GM19239 (cell line): ENCODE data around the gene ELAC2.
A peak's percentile ranks its signal among the peaks of the same experiment; 100 is the strongest.

ENCODE experiments used
- DNase-seq: peaks from one replicate; pipeline ENCODE4 v3.0.0; 2011; ENCODE audit warnings: low spot score; ENCODE audit not compliant: insufficient read length
- FAIRE-seq: peaks from 2 replicates; lab custom pipeline; 2011; peaks lifted over from hg19 to GRCh38; lab: Jason Lieb, UNC

Gene ELAC2, protein sequence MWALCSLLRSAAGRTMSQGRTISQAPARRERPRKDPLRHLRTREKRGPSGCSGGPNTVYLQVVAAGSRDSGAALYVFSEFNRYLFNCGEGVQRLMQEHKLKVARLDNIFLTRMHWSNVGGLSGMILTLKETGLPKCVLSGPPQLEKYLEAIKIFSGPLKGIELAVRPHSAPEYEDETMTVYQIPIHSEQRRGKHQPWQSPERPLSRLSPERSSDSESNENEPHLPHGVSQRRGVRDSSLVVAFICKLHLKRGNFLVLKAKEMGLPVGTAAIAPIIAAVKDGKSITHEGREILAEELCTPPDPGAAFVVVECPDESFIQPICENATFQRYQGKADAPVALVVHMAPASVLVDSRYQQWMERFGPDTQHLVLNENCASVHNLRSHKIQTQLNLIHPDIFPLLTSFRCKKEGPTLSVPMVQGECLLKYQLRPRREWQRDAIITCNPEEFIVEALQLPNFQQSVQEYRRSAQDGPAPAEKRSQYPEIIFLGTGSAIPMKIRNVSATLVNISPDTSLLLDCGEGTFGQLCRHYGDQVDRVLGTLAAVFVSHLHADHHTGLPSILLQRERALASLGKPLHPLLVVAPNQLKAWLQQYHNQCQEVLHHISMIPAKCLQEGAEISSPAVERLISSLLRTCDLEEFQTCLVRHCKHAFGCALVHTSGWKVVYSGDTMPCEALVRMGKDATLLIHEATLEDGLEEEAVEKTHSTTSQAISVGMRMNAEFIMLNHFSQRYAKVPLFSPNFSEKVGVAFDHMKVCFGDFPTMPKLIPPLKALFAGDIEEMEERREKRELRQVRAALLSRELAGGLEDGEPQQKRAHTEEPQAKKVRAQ

DNA sequence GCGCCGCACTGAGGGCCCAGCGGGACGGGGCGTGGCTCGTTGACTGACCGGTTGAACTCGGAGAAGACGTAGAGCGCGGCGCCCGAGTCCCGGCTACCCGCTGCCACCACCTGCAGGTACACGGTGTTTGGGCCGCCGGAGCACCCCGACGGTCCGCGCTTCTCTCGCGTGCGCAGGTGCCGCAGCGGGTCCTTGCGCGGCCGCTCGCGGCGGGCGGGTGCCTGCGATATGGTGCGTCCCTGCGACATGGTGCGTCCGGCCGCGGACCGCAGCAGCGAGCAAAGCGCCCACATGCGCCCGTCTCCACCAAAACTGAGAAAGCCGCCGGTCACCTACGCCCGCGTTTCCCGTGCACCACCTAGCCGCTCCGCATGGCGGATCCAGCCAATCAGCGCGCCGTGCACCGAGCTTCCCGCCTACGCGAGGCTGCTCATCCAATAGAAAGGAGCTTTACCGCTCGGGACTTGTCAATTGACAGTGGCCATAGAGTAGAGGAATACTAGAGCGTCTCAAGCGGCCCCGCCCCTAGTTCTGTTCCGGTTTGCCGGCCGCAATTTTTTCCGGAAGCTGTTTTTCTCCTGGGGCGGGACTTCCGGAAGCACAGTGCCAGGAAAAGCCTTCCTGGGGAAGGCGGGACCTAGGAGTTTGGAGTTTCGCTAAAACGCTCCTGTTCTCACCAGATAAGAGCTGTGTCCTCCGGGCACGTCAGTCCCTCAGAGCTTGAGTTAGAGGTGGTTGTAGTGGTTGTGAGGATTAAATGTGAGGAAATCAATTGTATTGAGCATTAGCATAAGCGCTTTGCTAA is at the start of gene ELAC2:
Gene ELAC2 (minus strand): TSS at position 373 of the 805 bp plus-strand sequence. CDS start 80 bp downstream, at position 293.
- peak; percentile 94 for FAIRE-seq
- peak; percentile 82 for DNase-seq

DNA sequence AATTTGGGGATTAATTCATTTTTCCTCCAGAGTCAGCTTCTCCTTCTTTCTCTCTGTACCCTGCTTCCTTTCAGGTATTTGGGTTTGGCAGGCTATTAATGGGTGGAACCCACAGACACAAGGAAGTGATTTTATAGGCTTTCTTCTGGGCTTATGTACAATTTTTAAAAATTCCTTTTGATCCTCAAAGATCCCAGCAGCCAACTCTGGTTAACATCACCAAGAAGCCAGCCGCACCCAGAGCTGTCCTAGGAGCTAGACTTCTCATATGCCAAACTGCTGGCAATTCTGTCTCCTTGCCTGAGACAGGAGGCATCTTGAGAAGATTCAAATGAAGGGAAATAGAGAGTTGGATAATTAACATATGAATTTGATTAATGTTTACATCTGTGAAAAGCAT is 47.2 kb upstream of the ELAC2 start:
- no peak for FAIRE-seq

DNA sequence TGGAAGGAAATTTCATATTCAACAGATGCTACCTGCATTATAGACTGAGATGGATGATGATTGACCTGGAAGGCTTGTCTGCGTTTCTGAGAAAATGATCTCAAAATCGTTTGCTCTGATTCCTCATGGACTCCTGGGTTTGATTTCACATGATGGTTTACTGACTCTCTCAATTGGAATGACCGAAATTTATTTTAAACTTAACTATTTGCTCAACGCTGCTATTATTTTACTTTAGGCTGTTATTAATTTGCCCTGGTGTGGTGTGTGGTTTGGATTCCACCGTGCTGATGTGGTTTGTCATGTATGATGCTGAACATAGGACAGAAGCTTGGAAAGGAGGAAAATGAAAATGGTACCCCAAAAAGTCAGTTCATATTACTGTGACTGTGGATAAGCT is 37.3 kb upstream of the ELAC2 start:
- DNase-seq (no peak), FAIRE-seq (no peak)

More for the DNA sequence above, 47.2 kb upstream of the ELAC2 start:
- DNase-seq, result no peak

DNA sequence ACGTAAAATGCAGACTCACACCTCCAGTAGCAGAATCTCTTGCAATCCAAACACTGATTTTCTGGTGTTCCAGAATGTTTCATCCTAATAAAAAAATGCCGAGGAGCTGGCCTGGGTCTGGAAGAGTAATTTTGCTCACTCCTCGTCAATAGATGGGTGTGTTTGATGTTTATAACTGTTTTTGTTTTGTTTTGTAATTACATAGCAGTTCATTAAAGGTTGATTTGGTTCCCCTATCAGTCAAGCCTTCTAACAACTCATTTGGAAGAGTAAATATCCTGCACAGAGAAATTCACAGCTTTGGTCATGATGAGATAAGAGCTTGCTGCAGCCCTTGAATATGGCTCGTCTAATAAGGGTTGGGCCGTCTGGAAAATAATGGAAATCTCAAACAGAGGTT is 36.8 kb upstream of the ELAC2 start:
- FAIRE-seq (no peak), DNase-seq (no peak)

DNA sequence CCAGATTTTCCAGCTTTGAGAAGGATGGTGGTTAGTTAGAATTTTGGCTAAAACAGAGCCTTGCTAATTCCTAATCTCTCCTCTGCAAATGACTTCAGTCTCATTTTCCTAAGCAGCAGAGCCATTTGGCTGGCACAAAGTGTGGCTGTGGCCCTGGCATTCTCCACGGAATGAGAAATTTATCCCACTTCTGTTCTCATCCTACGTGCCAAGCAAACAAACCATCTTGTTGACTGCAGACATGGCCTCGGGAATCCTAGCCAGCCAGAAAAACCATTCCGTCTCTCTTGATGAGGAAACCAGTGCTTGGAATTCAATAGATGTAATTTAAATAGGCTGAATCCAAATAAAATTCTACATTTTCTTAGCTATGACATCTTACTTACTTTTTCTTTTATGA is 34.1 kb upstream of the ELAC2 start:
- DNase-seq, result no peak
- no peak for FAIRE-seq

DNA sequence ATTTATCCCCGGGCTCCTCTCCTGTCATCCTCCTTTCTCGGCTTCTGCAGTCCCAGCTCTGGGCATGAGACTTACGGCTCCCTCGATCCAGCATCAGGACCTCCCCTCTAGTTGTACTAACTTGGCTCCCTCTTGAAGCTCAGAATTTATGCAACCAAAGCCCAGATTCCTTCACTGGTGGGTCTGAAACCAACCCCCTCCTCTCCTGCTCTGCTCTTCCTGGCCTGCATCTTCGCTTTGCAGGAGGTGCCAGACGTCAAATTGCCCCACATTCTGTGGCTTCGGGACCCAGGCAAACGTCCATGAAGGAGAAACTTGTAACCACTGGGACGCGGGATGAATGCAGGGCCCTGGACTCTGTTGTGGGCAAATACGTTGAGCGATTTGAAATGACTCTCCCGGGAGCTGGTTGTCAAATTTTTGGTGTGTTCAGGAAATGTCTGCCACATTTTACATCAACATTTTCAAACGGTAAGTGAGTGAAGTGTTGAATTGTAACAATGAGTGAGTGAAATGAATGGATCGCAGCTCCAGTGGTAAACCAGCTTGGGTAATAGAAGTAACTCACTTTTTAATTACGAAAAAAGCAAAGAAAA is 29.3 kb upstream of the ELAC2 start:
- no peak for FAIRE-seq
- DNase-seq, result no peak

DNA sequence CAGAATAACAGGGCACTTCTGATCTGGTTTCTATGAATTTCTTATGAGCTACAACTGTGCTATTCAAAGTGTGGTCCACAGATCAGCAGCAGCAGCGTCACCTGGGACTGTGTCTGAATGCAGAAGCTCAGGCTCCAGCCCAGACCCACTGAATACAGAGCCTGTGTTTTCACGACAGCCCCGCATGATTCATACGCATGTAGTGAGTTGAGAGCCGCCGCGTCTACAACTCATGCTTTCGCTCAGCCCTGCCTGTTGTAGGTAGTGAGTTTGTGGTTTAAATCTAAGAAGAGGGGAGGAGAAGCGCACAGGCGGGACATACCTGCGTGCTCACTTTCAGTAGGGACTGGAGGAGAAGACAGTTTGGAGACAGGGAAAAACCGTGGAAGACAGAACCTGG is 28.5 kb upstream of the ELAC2 start:
- DNase-seq (no peak), FAIRE-seq (no peak)

DNA sequence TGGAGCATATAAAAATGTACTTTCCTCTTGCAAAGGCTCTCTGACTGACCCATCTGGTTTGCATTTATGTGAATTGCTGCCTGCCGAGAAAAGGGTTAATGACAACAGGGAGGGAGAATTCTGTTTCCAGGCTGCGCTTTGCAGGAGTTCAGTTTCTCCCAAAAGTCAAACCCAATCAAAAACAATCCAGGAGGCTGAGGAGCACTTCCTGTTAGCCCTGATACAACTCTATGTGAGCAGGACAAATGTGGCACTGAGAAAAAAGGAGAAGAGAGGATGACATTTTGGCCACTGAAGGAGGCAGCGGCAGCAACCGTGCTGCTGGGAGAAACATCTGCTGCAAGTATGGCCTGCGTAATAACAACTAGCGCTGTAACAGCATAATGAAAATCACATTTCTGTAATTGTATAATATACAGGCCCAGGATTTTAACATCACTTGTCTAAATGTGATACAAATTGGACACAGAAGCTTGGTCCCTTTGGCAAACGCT is 26.8 kb upstream of the ELAC2 start:
- FAIRE-seq (no peak), DNase-seq (no peak)

DNA sequence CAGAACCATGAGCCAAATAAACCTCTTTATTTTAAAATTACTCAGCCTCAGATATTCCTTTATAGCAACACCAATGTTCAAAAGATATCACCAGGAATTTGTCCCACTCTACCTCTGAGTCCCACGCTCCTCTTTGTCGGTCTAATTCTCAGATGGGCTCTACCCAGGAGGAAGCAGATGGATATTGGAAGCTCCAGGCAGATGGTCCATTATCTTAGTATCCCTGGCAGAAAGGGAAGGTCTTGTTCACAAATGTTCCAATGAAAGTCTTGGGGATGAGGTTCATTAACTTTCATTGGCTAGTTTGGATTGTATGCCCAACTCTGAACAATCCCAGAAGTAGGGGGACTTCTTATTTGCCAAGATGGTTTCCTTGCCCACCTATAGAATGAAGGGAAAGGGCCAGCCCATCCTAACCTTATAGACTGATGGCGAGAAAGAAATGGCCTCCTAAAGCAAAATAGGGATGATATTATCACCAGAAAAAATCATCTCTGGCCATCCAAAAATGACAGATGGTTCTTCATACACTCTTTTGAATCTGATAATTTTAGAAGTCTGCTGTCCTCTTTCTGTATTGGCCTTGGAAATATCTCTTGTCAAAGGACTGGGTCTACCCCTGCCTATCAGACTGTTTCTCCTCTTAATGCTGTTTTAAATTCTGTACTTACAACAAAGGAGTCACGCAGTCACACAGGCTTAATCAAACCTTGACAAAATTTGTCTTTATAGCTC is 21.3 kb upstream of the ELAC2 start:
- FAIRE-seq (no peak), DNase-seq (no peak)

DNA sequence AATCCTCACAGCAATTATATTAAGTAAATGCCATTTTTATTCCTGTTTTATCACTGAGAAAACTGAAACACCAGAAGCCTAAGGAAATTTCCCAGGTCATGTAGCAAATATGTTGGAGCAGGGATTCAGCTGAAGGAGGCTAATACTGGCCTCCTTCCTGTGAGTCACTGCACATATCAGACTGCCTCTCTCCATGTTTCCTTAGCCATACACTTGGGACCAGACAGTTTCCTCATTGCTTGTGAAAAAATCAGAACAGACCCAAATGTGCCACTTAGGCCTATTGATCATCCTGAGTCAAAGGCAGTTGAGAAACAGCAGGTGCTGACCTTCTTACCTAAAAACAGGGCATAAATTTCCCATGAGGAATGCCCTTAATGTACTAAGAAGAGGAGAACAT is 18.9 kb upstream of the ELAC2 start:
- FAIRE-seq, result no peak
- DNase-seq, result no peak

DNA sequence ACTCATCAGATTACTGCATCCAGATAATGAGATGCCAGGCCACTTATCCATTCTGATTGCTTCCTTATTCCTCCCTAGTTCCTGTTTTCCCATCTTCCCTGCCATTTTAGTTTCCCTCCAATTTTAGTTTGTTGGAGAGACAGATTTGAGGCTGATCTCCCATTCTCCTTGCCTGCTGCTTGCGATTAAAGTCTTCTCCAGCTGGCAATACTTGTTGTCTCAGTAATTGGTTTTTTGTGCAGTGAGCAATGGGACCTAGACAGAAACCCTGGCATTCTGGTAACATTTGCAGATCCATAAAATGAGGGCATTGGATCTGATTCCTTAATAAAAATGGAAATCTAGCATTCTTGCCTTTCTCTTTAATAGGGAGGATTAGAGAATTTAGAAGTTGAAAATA is 17.6 kb upstream of the ELAC2 start:
- FAIRE-seq (no peak), DNase-seq (no peak)

DNA sequence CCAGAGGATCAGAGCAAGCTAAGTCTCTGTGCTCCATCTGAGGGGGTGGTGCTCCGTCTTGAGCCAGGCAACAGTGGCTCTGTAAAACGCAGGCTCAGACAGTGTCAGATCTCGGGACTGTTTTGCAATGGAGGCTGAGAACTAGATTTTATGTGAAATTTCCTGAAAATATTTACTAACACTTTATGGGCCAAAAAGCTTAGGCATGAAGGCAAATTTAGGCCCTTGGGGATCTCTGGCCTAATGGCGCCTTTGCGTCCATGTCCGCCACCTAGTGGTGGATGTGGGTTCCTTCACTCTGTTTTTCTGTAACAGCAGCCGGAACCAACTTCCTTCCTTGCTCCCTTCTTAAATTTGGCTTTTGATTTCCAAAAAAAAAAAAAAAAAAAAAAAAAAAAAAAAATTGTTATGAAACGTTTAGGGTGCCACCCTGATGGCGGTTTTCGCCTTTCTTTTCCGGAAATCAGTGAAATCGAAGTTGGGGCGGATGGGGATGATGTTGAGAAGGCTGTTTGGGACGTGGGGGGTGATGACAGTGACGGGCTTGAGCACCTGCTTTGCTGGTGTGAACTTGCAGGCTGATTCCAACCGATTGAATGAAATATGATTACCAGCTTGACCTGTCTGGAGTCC is 14.0 kb upstream of the ELAC2 start:
- FAIRE-seq, result peak; percentile 75
- peak; percentile 42 for DNase-seq

DNA sequence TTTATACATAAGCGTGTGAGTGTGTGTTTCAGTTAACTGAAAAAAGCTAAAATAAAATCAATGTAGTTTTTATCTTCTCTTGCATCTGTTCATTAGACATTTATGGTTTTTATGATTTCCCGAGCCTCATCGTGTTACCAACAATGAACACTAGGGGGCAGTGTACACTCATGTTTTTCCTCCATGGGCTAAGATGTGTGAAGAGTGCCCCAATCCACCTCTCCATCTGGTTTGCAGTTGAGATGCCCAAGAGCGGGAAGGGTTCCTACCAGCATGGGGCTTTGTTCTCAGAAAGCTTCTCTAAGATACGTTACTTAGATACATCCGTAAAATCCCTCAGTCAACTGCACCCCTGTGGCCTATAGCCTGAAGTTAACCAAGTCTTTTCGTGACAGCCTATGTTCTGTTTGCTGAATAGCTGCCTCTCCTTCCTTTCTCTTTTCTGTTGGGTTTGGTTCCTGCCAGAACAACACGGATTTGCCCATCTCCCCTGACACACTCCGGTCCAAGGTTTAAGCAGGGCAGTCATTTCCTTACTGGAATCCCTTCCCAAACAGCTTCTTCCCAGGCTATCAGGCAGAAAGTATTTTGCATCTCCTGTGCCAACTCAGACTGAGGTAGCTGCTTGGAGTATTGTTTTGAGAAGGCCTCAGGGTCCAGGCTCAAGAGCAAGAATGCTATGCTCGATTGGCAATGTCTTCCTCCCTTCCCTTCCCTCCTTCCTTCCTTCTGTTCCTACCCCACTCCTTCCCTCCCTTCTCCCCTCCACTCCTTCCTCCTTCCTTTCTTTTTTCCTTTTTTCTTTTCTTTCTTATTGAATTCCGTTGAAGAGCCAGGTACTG is 12.9 kb upstream of the ELAC2 start:
- FAIRE-seq, result peak; percentile 94
- DNase-seq, result peak; percentile 30

DNA sequence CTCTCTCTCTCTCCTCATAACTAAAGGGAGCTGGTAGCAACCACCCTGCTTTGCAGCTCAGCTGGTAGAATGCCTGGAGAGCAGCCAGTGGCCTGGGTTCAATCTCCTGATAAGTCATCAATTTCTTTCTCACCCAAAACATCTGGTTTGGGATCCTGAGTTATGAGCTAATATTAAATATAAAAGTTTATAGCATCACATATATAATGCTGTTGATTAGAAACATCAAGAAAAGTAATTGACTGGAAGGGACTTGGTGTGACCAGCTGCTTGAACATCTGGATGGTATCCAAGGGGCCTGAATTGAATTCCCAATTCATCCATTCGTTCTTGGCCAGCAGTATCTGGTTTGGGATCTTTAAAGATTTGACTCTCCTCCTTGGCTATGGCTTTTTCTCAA is 12.2 kb upstream of the ELAC2 start:
- FAIRE-seq (no peak), DNase-seq (no peak)

DNA sequence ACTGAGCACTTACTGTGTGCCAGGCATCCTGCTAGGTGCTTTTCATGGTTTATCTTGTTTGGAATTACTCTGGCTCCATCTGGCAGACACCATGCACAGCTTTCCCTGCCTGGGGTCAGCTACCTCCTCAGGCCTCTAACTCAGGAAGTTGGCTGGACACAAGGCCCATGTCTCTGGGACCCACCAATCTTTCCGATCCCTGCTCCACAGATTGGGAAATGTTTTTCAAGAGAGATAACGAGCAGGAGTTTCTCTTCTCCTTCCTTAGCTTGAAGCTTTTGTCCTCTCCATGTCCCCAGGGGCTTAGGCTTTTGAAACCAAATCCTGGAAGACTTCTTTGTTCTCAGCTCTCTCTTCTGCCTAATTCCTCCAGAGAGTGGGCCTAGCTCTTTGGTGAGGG is 11.5 kb upstream of the ELAC2 start:
- DNase-seq (no peak), FAIRE-seq (no peak)

DNA sequence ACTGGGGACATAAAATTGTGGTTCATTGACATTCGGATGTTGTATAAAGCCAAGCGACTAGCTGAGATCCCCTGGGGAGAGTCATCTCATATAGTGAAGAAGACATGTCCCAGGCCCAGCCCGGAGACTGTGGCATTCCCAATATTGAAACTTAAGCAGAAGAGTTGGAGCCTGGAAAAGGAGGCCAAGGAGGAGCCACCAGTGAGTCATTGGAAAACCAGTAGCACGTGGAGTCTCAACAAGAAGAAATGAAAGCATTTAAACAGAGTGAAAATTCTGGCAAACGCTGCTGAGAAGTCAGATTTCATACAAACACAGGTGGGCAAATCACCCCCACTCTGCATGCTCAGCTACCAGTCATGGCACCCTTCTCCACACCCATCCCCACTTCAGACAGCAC is 9.4 kb upstream of the ELAC2 start:
- DNase-seq (no peak), FAIRE-seq (no peak)

DNA sequence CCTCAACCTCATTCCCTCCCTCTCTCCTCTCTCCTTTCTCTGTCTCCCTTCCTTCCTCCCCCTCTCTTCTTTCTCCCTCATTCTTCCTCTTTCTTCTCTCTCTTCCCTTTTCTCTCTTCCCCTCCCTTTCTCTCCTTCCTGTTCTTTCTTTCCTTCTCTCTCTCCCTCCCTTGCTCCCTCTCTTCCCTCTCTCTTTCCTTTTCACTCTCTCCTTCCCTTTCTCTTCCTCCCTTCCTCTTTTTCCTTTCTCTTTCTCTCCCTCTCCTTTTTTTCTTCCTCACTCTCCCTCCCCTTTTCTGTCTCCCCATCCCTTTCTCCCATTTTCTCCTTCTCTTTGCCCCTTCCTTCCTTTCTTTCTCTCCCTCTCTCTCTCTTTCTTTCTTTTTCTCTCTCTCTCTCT is 7.9 kb upstream of the ELAC2 start:
- DNase-seq (no peak), FAIRE-seq (no peak)

DNA sequence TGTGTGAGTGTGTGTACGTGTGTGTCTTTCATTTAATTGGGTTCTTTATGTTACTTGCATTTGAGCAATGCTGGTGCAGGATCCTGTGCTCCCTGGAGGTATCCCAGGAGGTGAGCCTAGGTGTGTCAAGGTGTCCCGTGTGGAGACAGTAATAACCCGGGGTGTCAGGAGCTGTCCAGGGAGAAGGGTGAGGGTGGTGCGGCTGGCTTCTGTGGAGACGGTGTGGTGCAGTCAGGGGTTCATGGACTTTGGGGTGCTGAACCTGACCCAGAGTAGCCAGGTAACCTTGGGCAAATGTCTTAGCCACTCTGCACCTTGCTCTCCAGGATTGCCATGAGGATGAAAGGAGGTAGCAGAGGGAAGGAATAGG is 7.4 kb upstream of the ELAC2 start:
- FAIRE-seq (no peak), DNase-seq (no peak)
